GM18508 (cell line): ENCODE data around the gene PCMT1.
"Not testable (repeated sequence)": the region's sequence is repeated elsewhere in the genome, so short reads cannot be mapped to it uniquely, and the experiment has no call there.

Experiments used
- ATAC-seq: cut with Tn5 transposase; IDR thresholded peaks from one replicate; pipeline ENCODE4 v1.9.1; 2021; ENCODE audit warnings: moderate number of reproducible peaks; ENCODE audit not compliant: insufficient read depth, unreplicated experiment

The PCMT1 gene

GRCh38 chr6:149851461-149852110, 102.0 kb downstream of the PCMT1 start:
- no peak for ATAC-seq

- ATAC-seq, result no peak
Observed at GRCh38 chr6:149852180-149852579, 102.6 kb downstream of the PCMT1 start.

GRCh38 chr6:149852881-149853280, 103.3 kb downstream of the PCMT1 start:
- no peak for ATAC-seq

- not testable (repeated sequence) for ATAC-seq
Observed at GRCh38 chr6:149854017-149854416, 104.5 kb downstream of the PCMT1 start.

GRCh38 chr6:149854532-149854931, 105.0 kb downstream of the PCMT1 start:
- ATAC-seq, result no peak

GRCh38 chr6:149855040-149855654, 105.6 kb downstream of the PCMT1 start:
- ATAC-seq, result no peak

- no peak for ATAC-seq
Observed at GRCh38 chr6:149855741-149856140, 106.2 kb downstream of the PCMT1 start.

- ATAC-seq, result no peak
Observed at GRCh38 chr6:149856256-149856994, 106.9 kb downstream of the PCMT1 start.

- ATAC-seq, result no peak
Observed at GRCh38 chr6:149857541-149857940, 108.0 kb downstream of the PCMT1 start.

- ATAC-seq, result no peak
Observed at GRCh38 chr6:149859368-149859767, 109.8 kb downstream of the PCMT1 start.

GRCh38 chr6:149859938-149860337, 110.4 kb downstream of the PCMT1 start:
- ATAC-seq, result no peak

GRCh38 chr6:149860513-149860833, 110.9 kb downstream of the PCMT1 start:
- no peak for ATAC-seq
